GM21528 (cell line): Measurements from ENCODE around the gene CTXN1.

Source experiments
- ATAC-seq: cut with Tn5 transposase; IDR thresholded peaks from one replicate; pipeline ENCODE4 v1.9.1; 2021; ENCODE audit warnings: mild to moderate bottlenecking, moderate library complexity; ENCODE audit not compliant: unreplicated experiment, low FRiP score

CTXN1 gene

GRCh38 chr19:7916103-7916954 is 9.6 kb downstream of the CTXN1 start:
- ATAC-seq, result no peak

- no peak for ATAC-seq
These were observed 10.5 kb downstream of the CTXN1 start for GRCh38 chr19:7915250-7916102.

DNA sequence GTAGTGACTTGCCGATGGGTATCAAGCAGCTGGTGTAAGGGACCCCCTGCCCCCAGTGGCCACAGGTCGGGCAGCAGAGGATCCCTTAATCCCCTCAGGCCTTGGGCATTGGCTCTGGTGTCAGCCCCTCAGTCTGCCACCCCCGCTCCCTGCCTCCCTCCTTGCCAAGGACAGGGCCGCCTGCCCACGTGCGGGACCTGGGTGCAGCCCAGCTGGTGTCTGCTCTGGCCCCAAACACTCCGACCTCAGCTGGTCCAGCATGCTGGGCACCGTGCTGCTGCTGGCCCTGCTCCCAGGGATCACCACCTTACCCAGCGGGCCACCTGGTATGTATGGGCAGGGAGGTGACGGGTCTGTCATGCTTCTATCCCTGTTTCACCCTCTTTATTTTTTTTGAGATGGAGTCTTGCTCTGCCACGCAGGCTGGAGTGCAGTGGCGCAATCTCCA is 11.3 kb downstream of the CTXN1 start, which contains the start of gene TGFBR3L:
Gene TGFBR3L, plus strand, starts transcription at position 233 of the 448 bp plus-strand sequence.
- ATAC-seq, result no peak

- no peak for ATAC-seq
These were observed 11.8 kb downstream of the CTXN1 start for GRCh38 chr19:7914099-7914498.

DNA sequence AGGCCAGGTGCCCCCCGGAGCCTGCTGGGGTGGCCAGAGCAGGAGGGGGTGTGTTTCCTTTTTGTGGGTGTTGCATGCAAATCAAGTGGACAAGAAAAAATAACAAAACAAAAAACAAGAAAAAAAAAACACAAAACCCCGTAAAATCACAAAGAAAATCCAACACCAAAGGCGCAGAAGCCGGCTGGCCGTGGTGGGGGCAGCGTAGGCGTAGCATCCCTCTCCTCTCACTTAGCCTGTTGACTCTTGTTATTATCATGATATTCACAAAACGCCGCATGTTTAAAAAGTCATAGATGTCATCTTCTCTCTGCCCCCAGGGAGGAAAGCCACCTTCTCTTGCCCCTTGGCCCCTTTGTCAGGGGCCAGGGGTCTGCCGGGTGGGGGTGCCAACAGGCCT is 12.3 kb downstream of the CTXN1 start:
- no peak for ATAC-seq

DNA sequence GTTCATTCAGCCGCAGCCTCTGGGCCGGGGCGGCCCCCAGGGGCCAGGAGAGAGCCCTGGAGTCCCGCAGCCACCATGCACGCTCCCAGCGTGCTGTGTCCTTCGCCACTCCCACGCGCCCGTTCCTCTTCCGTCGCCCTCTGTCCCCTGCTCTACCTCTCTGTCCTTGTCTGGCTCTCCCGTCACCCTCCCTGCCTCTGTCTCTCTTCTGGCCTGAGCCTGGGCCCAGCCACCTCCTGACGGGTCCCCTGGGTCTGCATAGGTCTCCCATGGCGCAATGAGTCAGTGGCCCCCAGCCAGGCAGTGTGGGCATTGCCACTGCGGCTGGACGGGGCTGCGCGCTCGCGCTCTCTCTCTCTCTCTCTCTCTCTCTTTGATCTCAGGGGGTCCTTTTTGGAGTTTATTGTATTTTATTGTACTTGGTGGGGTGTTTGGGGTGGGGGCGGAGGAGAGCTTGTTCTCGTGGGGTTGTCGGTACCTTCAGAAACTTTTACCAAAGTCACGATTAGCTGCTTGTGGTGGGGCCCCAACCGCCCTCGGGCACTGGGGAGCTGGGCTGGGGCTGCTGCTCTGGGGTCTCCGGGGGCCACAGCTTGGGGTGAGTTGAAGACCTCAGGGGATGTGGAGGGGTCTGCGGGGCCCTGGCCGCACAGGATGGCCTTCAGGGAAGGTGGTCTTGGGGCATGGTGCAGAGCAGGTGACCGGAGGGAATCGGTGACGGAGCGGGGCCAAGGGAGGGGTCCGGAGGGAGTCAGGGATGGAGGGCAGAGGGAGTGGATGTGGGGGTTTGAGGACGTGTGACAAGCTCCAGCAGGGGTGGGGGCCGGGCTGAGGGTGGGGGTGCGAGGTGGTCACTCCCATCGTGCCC is 13.0 kb downstream of the CTXN1 start:
- no peak for ATAC-seq

GRCh38 chr19:7912144-7912696 is 13.7 kb downstream of the CTXN1 start:
- ATAC-seq, result no peak

DNA sequence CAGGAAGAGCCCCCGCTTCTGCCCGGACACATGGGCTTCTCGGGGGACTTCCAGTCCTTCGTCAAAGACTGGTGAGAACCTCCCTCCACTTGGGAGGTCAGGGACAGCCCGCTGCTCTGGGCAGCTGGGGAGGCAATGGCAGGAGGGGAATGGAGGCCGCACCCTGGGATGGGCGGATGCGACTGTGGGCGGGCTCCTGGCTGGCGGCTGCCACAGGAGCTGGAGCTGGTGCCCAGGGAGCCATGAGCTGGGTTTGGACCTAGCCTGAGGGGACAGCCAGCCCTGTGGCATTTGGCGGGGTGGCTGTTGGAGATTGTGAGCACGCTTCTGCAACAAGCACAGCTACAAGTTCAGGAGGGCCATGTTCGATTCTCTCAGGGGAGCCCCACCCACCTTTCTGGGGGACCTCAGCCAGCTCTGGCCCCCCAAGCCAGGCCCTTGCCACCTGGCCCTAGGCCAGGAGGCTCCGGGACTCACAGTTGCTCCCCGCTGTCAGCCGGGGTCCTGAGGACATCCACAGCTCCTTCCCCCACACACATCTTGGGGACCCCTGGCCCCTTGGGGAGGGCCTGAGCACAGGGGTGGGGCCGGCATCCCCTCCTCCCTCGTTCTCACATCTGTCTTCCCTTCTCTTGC is 14.3 kb downstream of the CTXN1 start:
- ATAC-seq, result no peak

GRCh38 chr19:7910321-7911161 is 15.4 kb downstream of the CTXN1 start:
- ATAC-seq, result no peak

- no peak for ATAC-seq
These were observed 16.4 kb downstream of the CTXN1 start for GRCh38 chr19:7909471-7910067.

GRCh38 chr19:7908742-7909461 is 17.0 kb downstream of the CTXN1 start:
- ATAC-seq, result no peak

- no peak for ATAC-seq
These were observed 17.7 kb downstream of the CTXN1 start for GRCh38 chr19:7908078-7908699.

DNA sequence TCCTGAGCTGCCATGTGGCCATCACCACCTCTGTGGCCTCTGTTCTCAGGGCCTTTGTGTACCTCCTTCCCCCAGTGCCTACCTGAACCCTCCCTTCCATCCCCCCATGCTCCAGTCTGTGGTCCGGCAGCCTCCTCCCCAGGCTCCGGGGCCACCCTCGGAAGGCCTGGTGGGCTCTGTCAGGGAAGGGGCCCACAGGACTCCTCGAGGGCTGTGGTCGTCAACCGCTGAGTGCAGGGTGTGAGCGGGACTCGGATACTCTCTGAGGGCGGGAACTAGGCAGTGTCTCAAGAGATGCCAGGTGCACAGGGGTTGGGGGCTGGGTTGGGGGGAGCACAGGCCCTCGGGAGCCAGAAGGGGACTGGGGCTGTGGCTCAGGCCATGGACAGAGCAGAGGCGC is 18.4 kb downstream of the CTXN1 start:
- ATAC-seq, result no peak

DNA sequence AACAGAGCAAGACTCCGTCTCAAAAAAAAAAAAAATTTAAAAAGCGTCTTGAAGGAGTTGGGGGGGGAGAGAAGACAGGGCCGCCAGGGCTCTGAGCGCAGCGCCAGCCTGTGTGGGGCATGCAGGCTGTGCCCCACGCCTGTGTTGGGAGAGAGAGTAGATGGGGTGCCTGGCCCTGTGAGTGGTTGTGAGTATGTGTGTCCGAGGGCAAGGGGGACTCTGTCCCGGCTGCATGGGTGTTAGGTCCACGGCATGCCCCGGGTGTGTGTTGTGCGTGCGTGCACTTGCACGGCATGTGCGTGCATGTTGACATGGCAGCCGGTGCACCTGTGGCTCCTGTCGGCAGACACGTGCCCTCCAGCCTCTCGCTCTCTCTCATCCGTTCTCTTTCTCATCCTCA is 18.8 kb downstream of the CTXN1 start:
- ATAC-seq, result no peak

DNA sequence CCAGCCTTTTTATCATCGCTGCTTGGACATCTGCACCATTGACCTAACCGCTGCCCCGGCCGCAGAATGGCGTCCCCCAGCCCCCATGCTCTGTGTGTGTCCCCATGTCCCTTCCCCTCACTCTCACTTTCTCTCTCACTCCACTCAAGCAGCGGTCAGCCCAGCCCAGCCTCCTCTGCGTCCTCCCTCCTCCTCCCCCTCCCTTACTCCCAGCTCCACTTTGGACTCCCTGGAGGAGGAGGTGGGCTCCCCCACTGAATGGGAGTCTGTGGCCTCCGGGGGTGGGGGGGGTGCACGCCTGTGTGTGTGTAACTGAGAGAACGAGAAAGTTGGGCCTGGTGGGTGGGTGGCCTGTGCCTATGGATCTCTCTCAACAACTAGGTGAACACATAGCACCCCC is 20.1 kb downstream of the CTXN1 start:
- ATAC-seq, result no peak

- ATAC-seq, result no peak
These were observed 20.7 kb downstream of the CTXN1 start for GRCh38 chr19:7905268-7905667.
